Activated CD4-positive, alpha-beta memory T cell treated with anti-CD3 and anti-CD28 coated beads, Interleukin-2, amount 10 ng/mL, durations not matched to agents 7 days and 5 days (primary cell): ENCODE measurements around the gene ZMIZ2. TPM values are rescaled to one million over a fixed set of nuclear protein-coding genes. Genes with fewer than 3 reads are reported as not detected.

Source experiments
- CTCF ChIA-PET: fragments of 350-600 bp; sonication (Branson Sonifier 250); formaldehyde crosslinking; loops from one replicate; lab custom pipeline; 2021; ENCODE audit warnings: antibody characterized with exemption, inconsistent platforms; lab: Charles Lee
- POLR2A ChIA-PET: fragments of 350-600 bp; sonication (Branson Sonifier 250); formaldehyde crosslinking; loops from one replicate; lab custom pipeline; 2021; ENCODE audit warnings: antibody characterized with exemption; lab: Charles Lee
- DNase-seq: peaks from one replicate; pipeline ENCODE4 v3.0.0-alpha.2; 2020
- H3K27ac Mint-ChIP-seq: one replicate; pipeline ENCODE4 v1.8.0; 2021; ENCODE audit warnings: mild to moderate bottlenecking, mixed read lengths
- H3K27me3 Mint-ChIP-seq: one replicate; pipeline ENCODE4 v1.8.0; 2021; ENCODE audit warnings: mixed read lengths
- H3K36me3 Mint-ChIP-seq: one replicate; pipeline ENCODE4 v1.8.0; 2021; ENCODE audit warnings: low read depth, mixed read lengths
- H3K4me1 Mint-ChIP-seq: one replicate; pipeline ENCODE4 v1.8.0; 2021; ENCODE audit warnings: mixed read lengths
- H3K4me3 Mint-ChIP-seq: one replicate; pipeline ENCODE4 v1.8.0; 2021; ENCODE audit warnings: mild to moderate bottlenecking, mixed read lengths
- H3K9me3 Mint-ChIP-seq: one replicate; pipeline ENCODE4 v1.8.0; 2021; ENCODE audit warnings: mixed read lengths
- total RNA-seq, 2 experiments: library from RNA; stranded (reverse); gene quantifications; one replicate each; pipeline ENCODE4 v1.2.3, GENCODE V29; 2021

ZMIZ2 gene
- total RNA-seq, 2 experiments from 2014 or later, result 85.2 to 91.4 TPM

DNA sequence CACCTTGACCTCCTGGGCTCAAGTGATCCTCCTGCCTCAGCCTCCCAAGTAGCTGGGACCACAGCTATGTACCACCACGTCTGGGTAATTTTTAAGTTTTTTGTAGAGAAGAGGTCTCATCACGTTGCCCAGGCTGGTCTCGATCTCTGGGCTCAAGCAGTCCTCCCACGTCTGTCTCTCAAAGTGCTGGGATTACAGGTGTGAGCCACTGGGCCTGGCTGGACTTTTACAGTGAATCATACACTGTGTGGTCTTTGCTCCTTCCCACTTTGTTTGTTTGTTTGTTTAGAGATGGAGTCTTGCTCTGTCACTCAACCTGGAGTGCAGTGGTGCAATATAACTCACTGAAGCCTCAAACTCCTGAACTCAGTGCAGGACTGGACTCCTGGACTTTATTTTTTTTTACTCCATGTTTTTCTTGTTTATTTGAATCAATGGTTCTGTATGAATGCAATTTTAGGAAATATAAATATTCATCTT, 60.3 kb downstream of the ZMIZ2 start:
- Mint-ChIP-seq H3K27me3 (no peaks in the 10 kb centered on the region), H3K4me1 (peaks cover 4% of the 10 kb centered on the region), H3K9me3 (no peaks in the 10 kb centered on the region), H3K27ac (no peak overlapping the region), H3K4me3 (no peak overlapping the region), H3K36me3 (peaks cover 9% of the 10 kb centered on the region)
- CTCF ChIA-PET, result interaction anchor here (1.2 to 1.3 kb wide), 2 partner anchors 11 to 111 kb away, joined by 3 to 4 read pairs; no protein-coding TSS in a partner anchor
- no peak for DNase-seq
- POLR2A ChIA-PET, result interaction anchor here (1.7 kb wide), 1 partner anchor 11 kb away, joined by 5 read pairs; no protein-coding TSS in a partner anchor

DNA sequence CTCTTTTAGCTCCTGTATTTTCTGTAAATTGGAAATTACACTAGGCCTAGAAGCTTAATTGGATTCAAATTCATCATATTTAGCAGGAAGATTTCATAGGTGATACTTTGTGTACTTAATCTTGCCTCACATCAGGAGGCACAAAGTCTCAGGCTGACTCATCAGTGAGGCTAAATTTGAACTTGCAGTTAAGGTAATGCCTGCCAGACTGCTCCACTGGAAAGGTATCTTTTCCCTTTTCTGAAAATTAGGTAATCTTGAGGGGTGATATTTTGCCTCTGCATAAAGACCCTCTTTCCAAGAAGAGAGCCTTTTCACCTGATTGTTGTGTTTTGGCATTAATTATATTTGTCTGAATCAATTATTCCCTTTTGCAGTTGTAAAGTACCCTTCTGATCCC, 62.4 kb downstream of the ZMIZ2 start:
- Mint-ChIP-seq H3K4me1 (peaks cover 4% of the 10 kb centered on the region), H3K27ac (no peak overlapping the region), H3K36me3 (no peaks in the 10 kb centered on the region), H3K27me3 (no peaks in the 10 kb centered on the region), H3K9me3 (no peaks in the 10 kb centered on the region), H3K4me3 (no peak overlapping the region)
- POLR2A ChIA-PET, result interaction anchor here (1.0 to 1.5 kb wide), 2 partner anchors 8 to 13 kb away, joined by 4 read pairs; no protein-coding TSS in a partner anchor
- CTCF ChIA-PET, result no interaction called here
- no peak for DNase-seq

DNA sequence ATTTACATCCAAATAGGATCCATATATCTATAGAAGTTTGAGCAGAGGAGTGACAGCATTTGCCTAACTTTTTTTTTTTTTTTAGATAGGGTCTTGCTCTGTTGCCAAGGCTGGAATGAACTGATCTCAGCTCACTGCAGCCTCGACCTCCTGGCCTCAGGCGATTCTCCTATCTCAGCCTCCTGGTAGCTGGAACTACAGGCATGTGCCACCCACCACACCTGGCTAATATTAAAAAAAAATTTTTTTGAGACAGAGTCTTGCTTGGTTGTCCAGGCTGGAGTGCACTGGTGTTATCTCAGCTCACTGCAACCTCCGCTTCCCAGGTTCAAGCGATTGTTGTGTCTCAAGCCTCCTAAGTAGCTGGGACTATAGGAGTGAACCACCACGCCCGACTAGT, 62.9 kb downstream of the ZMIZ2 start:
- no peak for DNase-seq
- Mint-ChIP-seq H3K36me3 (no peaks in the 10 kb centered on the region), H3K4me3 (no peak overlapping the region), H3K9me3 (no peaks in the 10 kb centered on the region), H3K27ac (no peak overlapping the region), H3K27me3 (no peaks in the 10 kb centered on the region), H3K4me1 (peaks cover 4% of the 10 kb centered on the region)
- CTCF ChIA-PET, result interaction anchor here (0.7 to 1.1 kb wide), 2 partner anchors 10 to 302 kb away, joined by 3 to 10 read pairs; no protein-coding TSS in a partner anchor
- POLR2A ChIA-PET, result interaction anchor here (1.0 to 1.6 kb wide), 4 partner anchors 9 to 36 kb away, joined by 4 to 6 read pairs (median 5); partner anchors contain the start of gene H2AZ2

DNA sequence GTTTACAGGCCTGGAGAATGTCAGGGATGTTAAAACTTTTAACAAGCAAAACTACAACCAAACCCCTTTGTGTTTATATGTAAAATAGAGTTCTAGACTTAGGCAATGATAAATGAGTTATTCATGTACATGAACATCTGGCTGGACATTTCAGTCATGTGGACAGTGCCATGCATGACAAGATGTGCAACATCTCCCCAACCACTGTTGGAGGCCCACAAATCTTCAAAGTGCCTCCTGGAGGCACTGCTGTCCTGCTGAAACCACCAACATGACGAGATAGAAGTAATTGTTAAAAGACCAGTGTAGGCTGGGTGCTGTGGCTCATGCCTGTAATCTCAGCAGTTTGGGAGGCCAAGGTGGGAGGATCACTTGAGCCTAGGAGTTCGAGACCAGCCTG, 66.3 kb downstream of the ZMIZ2 start:
- Mint-ChIP-seq H3K9me3 (no peaks in the 10 kb centered on the region), H3K36me3 (no peaks in the 10 kb centered on the region), H3K27ac (no peak overlapping the region), H3K4me3 (no peak overlapping the region), H3K4me1 (peaks cover 4% of the 10 kb centered on the region), H3K27me3 (no peaks in the 10 kb centered on the region)
- ChIA-PET POLR2A (no interaction called here), CTCF (no interaction called here)
- DNase-seq, result no peak

DNA sequence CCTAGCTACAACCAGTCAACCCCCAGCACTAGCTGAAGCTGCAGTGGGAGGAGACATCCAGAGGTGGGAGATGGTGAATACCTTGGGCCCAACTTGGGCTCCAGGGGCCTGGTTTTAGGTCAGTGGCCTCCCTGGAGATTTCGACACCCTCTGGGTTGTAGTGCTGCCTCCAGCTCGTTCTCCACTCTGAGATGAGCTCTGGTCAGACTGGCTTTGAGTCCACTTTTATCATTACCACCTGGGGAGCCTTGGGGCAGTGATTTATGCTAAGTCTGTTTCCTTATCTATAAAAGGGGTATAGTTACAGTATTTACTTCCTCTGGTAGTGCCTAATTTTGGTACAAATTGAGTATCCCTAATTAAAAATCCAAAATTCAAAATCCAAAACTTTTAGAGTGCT, 70.6 kb downstream of the ZMIZ2 start:
- Mint-ChIP-seq H3K4me1 (peaks cover 8% of the 10 kb centered on the region), H3K9me3 (no peaks in the 10 kb centered on the region), H3K27me3 (no peaks in the 10 kb centered on the region), H3K27ac (no peak overlapping the region), H3K4me3 (no peak overlapping the region), H3K36me3 (peaks cover under 1% of the 10 kb centered on the region)
- CTCF ChIA-PET, result interaction anchor here (0.8 to 2.1 kb wide), 2 partner anchors 38 to 254 kb away, joined by 4 read pairs; no protein-coding TSS in a partner anchor
- no peak for DNase-seq
- POLR2A ChIA-PET, result no interaction called here

Other genes starting within 250 kb of the ZMIZ2 start
- gene NPC1L1, start 207.5 kb upstream of the ZMIZ2 start, total RNA-seq, result not detected
- gene DDX56, start 174.9 kb upstream of the ZMIZ2 start, total RNA-seq, result 10 to 100 TPM; 59.0 to 59.6 TPM
- 10 to 100 TPM; 76.0 to 81.8 TPM for gene TMED4, start 166.6 kb upstream of the ZMIZ2 start, total RNA-seq
- 100 to 1,000 TPM; 164 to 166 TPM for gene OGDH, start 142.2 kb upstream of the ZMIZ2 start, total RNA-seq
- gene PPIA, start 47.8 kb downstream of the ZMIZ2 start, total RNA-seq, result 1,000 to 10,000 TPM; 2,032 to 2,102 TPM
- 100 to 1,000 TPM; 322 to 330 TPM for gene H2AZ2, start 99.2 kb downstream of the ZMIZ2 start, total RNA-seq
- gene PURB, start 136.7 kb downstream of the ZMIZ2 start, total RNA-seq, result 10 to 100 TPM; 27.7 to 29.3 TPM
- 100 to 1,000 TPM; 572 to 576 TPM for gene MYO1G, start 230.2 kb downstream of the ZMIZ2 start, total RNA-seq